ENCODE results near the gene CREG2. TPM values are rescaled to one million over a fixed set of nuclear protein-coding genes. Genes with fewer than 3 reads are reported as not detected.

CREG2 gene
- total RNA-seq, 1 donor from 2014 or later: not detected

GRCh38 chr2:101379091-101379490 lies 8.2 kb downstream of the CREG2 start:
- H3K27ac Mint-ChIP-seq (ENCODE audit: unreplicated experiment): no peak overlapping the region
- peaks cover 46% of the 10 kb centered on the region for H3K27me3 Mint-ChIP-seq (ENCODE audit: unreplicated experiment)
- TF ChIP-seq, protein P1, sequence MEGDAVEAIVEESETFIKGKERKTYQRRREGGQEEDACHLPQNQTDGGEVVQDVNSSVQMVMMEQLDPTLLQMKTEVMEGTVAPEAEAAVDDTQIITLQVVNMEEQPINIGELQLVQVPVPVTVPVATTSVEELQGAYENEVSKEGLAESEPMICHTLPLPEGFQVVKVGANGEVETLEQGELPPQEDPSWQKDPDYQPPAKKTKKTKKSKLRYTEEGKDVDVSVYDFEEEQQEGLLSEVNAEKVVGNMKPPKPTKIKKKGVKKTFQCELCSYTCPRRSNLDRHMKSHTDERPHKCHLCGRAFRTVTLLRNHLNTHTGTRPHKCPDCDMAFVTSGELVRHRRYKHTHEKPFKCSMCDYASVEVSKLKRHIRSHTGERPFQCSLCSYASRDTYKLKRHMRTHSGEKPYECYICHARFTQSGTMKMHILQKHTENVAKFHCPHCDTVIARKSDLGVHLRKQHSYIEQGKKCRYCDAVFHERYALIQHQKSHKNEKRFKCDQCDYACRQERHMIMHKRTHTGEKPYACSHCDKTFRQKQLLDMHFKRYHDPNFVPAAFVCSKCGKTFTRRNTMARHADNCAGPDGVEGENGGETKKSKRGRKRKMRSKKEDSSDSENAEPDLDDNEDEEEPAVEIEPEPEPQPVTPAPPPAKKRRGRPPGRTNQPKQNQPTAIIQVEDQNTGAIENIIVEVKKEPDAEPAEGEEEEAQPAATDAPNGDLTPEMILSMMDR (IDR thresholded peaks at IDR 0.05): no peak
- no peak overlapping the region for H3K4me3 Mint-ChIP-seq (ENCODE audit: unreplicated experiment)
- no peaks in the 10 kb centered on the region for H3K9me3 Mint-ChIP-seq (ENCODE audit: unreplicated experiment)
- no peaks in the 10 kb centered on the region for H3K36me3 Mint-ChIP-seq (ENCODE audit: unreplicated experiment)
- DNase-seq (ENCODE audit: extremely low spot score, unreplicated experiment): no peak
- no peaks in the 10 kb centered on the region for H3K4me1 Mint-ChIP-seq (ENCODE audit: unreplicated experiment)

DNA sequence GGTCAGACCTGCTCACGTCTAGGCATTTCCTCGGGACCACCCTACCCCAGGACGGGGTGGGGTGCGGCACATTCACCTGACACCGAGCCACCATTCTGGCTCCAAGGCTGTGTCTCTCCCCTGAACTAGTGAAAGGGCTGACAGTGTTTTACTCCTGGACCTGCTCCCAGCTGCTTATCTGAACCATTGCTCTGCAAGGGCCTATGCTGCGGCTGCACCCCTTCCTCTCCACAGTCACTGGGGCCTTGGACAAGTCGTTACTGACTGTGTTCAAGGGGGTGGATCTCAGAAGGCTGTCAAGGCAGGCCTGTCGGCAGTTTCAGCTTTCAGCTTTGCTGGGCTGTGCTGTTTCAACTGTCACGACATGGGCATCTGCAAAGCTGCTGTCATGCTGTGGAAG lies 11.7 kb downstream of the CREG2 start:
- Mint-ChIP-seq H3K27ac (ENCODE audit: unreplicated experiment) (no peak overlapping the region), H3K36me3 (ENCODE audit: unreplicated experiment) (no peaks in the 10 kb centered on the region), H3K4me3 (ENCODE audit: unreplicated experiment) (no peak overlapping the region), H3K4me1 (ENCODE audit: unreplicated experiment) (no peaks in the 10 kb centered on the region), H3K27me3 (ENCODE audit: unreplicated experiment) (peaks cover 45% of the 10 kb centered on the region), H3K9me3 (ENCODE audit: unreplicated experiment) (peaks cover 5% of the 10 kb centered on the region)
- TF ChIP-seq, protein P1 (IDR thresholded peaks at IDR 0.05): no peak
- DNase-seq (ENCODE audit: extremely low spot score, unreplicated experiment): no peak

GRCh38 chr2:101374821-101375561 lies 12.3 kb downstream of the CREG2 start:
- Mint-ChIP-seq H3K36me3 (ENCODE audit: unreplicated experiment) (no peaks in the 10 kb centered on the region), H3K4me1 (ENCODE audit: unreplicated experiment) (no peaks in the 10 kb centered on the region), H3K4me3 (ENCODE audit: unreplicated experiment) (no peak overlapping the region), H3K27ac (ENCODE audit: unreplicated experiment) (no peak overlapping the region), H3K27me3 (ENCODE audit: unreplicated experiment) (peaks cover 45% of the 10 kb centered on the region), H3K9me3 (ENCODE audit: unreplicated experiment) (peaks cover 5% of the 10 kb centered on the region)
- no peak for DNase-seq (ENCODE audit: extremely low spot score, unreplicated experiment)
- TF ChIP-seq, protein P1 (IDR thresholded peaks at IDR 0.05): no peak

DNA sequence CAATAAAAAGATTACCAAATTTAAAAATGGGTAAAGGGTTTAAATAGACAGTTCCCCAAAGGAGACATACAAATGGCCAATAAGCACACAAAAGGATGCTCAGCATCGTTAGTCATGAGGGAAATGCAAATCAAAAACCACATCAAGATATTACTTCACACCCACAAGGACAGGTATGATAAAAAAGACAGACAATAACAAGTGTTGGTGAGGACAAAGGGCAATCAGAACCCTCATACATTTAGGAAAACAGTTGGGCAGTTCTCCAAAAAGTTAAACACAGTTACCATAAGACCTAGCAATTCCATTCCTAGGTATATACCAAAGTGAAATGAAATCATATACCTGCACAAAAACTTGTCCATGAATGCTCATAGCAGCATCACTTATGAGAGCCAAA lies 14.5 kb downstream of the CREG2 start:
- DNase-seq (ENCODE audit: extremely low spot score, unreplicated experiment): no peak

GRCh38 chr2:101371636-101372035 lies 15.7 kb downstream of the CREG2 start:
- no peaks in the 10 kb centered on the region for H3K4me1 Mint-ChIP-seq (ENCODE audit: unreplicated experiment)
- no peaks in the 10 kb centered on the region for H3K36me3 Mint-ChIP-seq (ENCODE audit: unreplicated experiment)
- peaks cover 5% of the 10 kb centered on the region for H3K9me3 Mint-ChIP-seq (ENCODE audit: unreplicated experiment)
- DNase-seq (ENCODE audit: extremely low spot score, unreplicated experiment): no peak
- no peak overlapping the region for H3K4me3 Mint-ChIP-seq (ENCODE audit: unreplicated experiment)
- H3K27me3 Mint-ChIP-seq (ENCODE audit: unreplicated experiment): peaks cover 33% of the 10 kb centered on the region
- TF ChIP-seq, protein P1 (IDR thresholded peaks at IDR 0.05): no peak
- H3K27ac Mint-ChIP-seq (ENCODE audit: unreplicated experiment): no peak overlapping the region

More for the DNA sequence above, 14.5 kb downstream of the CREG2 start:
- Mint-ChIP-seq H3K4me1 (ENCODE audit: unreplicated experiment) (no peaks in the 10 kb centered on the region), H3K27me3 (ENCODE audit: unreplicated experiment) (peaks cover 41% of the 10 kb centered on the region), H3K9me3 (ENCODE audit: unreplicated experiment) (peaks cover 5% of the 10 kb centered on the region), H3K36me3 (ENCODE audit: unreplicated experiment) (no peaks in the 10 kb centered on the region), H3K4me3 (ENCODE audit: unreplicated experiment) (no peak overlapping the region), H3K27ac (ENCODE audit: unreplicated experiment) (no peak overlapping the region)
- TF ChIP-seq, protein P1 (IDR thresholded peaks at IDR 0.05): no peak
